Transverse colon (tissue), 4 donors: ENCODE measurements around the gene EIF4B. TPM values are rescaled to one million over a fixed set of nuclear protein-coding genes. Genes with fewer than 3 reads are reported as not detected.

Source experiments
- DNase-seq: peaks from one replicate; pipeline ENCODE4 v3.0.0-alpha.2; 2019
- H3K27ac ChIP-seq, 4 donors: fragments of 200-600 bp; sonication (generic); 2 replicates each; pipeline ENCODE4 v1.5.1; 2016 to 2018; ENCODE audit warnings: inconsistent platforms in 4 of 4
- H3K27me3 ChIP-seq: fragments of 200-600 bp; sonication (generic); 2 replicates; pipeline ENCODE4 v1.5.1; 2017; ENCODE audit warnings: inconsistent platforms
- H3K36me3 ChIP-seq, 4 donors: fragments of 200-600 bp; sonication (generic); 2 replicates each; pipeline ENCODE4 v1.5.1; 2017 to 2019; ENCODE audit warnings: inconsistent platforms in 4 of 4
- H3K4me1 ChIP-seq, 4 donors: fragments of 200-600 bp; sonication (generic); 2 replicates each; pipeline ENCODE4 v1.5.1; 2017 to 2020; ENCODE audit warnings: inconsistent platforms in 4 of 4
- H3K4me3 ChIP-seq, 4 donors: fragments of 200-600 bp; sonication (generic); 1 replicate in 1 of 4; 2 replicates in 3 of 4; pipeline versions ENCODE4 v1.5.1 to v1.6.1; 2017 to 2019; ENCODE audit warnings: inconsistent platforms in 4 of 4
- H3K9me3 ChIP-seq, 2 donors: fragments of 200-600 bp; sonication (generic); 2 replicates each; pipeline ENCODE4 v1.5.1; 2017 to 2019; ENCODE audit warnings: inconsistent platforms in 2 of 2
- EP300 ChIP-seq: sonication (generic); formaldehyde crosslinking; IDR thresholded peaks from one replicate; pipeline ENCODE4 v1.6.1; 2017; ENCODE audit warnings: antibody characterized with exemption, low read depth
- POLR2A ChIP-seq: fragments of 450-650 bp; IDR thresholded peaks from one replicate; pipeline ENCODE4 v1.6.1; 2016; ENCODE audit warnings: antibody characterized with exemption, mild to moderate bottlenecking, moderate library complexity
- POLR2AphosphoS5 ChIP-seq, 3 donors: sonication (generic); formaldehyde crosslinking; IDR thresholded peaks; one replicate each; pipeline ENCODE4 v1.6.1; 2016; ENCODE audit warnings: antibody characterized with exemption in 3 of 3
- WGBS, 2 donors: methylation state at CpG; one replicate each; pipeline ENCODE4 v1.1.5; 2018; ENCODE audit warnings: low coverage in 1 of 2; 5-methylcytosine and 5-hydroxymethylcytosine counted together
- in situ Hi-C, 4 donors: fragments of 200-750 bp; cut with MboI; loops; one replicate each; pipeline versions ENCODE4 v1.15.0 to v1.15.1; 2017; ENCODE audit warnings: low sequenced_read_pairs in 3 of 4, low pct_ligation_motif_present in 1 of 4, low pct_unique_long_range_greater_than_20kb in 1 of 4
- intact Hi-C: fragments of 100-400 bp; cut with DNase I; formaldehyde crosslinking; loops from one replicate; pipeline ENCODE4 v1.15.1; 2023; ENCODE audit warnings: low total_unique reads
- total RNA-seq, 4 donors: library from RNA; depleted of rRNA; stranded (reverse); fragments of >200 nt; gene quantifications; one replicate each; pipeline ENCODE4 v1.1.0, GENCODE V29; 2016
- TF ChIP-seq, protein P1 (sequence below), 5 experiments: fragments of 200-600 bp in 3 of 5; fragments of 450-650 bp in 2 of 5; sonication (generic) in 3 of 5; IDR thresholded peaks; 1 replicate in 2 of 5; 2 replicates in 3 of 5; pipeline ENCODE4 v1.5.1; 2016 to 2017; ENCODE audit warnings: antibody characterized with exemption in 5 of 5, inconsistent platforms in 3 of 5, mild to moderate bottlenecking in 2 of 5, moderate library complexity in 1 of 5

Gene EIF4B
- total RNA-seq, 4 donors from 2014 or later: 175 to 383 (median 261) TPM

DNA sequence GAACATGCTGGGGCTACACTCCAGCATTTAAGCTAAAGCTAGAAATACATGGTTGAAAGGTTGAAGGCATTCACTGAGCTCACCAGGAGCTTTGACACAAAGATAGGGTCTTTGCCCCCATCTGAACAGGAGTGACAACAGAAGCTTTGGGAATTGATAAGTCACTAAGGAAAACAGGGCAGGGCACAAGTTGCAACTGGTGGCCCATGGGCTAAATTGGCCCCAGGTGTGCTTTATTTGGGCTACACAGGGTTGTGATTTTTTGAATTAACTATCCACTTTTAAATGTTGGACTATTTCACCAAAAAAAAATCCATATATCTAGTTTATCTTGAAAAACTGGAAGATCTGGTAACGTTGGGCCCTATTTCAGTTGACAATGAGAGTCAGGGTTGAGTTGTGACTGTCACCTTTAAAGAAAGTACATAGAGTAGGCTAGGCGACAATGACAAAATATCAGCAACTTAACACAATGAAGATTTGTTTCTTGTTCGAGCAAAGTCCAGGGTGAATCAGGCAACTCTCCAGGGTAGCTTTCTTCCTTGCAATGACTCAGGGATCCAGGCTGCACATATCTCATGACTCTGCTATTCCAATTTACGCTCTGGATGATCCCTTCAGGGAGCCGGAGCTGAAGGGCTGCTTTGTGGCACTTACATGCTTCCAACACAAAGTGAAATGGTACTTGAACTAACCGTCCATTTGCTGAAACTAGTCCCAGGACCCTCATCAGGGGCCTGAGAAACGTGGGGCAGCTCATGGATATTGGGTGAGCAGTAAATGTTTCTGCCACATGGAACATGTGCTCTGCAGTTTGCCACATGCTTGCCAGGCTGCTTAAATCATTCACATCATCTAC is 13.3 kb upstream of the EIF4B start:
- in situ Hi-C loops: loop anchor here (25.0 kb wide), 2 partner anchors 406 to 606 kb away; partner anchors contain the start of gene KRT84 (in 3 of the 4)
- H3K4me1 ChIP-seq: peaks cover 6 to 37% (median 21%) of the 10 kb centered on the region in 4 donors
- H3K27ac ChIP-seq: peak overlapping the region; percentile 49 to 79 (median 77)

DNA sequence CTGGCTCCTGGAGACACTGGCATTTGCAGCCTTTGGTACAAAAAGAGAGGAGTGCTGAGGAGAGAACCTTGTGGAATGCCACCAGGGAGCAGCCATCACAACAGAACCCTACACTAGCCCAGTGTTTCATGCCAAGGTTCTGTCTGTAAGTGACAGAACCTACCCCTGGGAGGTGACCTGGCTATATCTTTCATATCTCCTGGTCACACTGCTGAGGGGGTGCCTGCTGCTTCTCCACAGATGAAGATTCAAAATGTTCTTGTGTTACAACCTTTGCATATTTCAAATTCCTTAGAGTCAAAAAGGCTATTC is 12.7 kb upstream of the EIF4B start:
- H3K27me3 ChIP-seq: no peaks in the 10 kb centered on the region
- H3K9me3 ChIP-seq: no peaks in the 10 kb centered on the region
- intact Hi-C loops: no loop called here
- TF ChIP-seq, protein P1, sequence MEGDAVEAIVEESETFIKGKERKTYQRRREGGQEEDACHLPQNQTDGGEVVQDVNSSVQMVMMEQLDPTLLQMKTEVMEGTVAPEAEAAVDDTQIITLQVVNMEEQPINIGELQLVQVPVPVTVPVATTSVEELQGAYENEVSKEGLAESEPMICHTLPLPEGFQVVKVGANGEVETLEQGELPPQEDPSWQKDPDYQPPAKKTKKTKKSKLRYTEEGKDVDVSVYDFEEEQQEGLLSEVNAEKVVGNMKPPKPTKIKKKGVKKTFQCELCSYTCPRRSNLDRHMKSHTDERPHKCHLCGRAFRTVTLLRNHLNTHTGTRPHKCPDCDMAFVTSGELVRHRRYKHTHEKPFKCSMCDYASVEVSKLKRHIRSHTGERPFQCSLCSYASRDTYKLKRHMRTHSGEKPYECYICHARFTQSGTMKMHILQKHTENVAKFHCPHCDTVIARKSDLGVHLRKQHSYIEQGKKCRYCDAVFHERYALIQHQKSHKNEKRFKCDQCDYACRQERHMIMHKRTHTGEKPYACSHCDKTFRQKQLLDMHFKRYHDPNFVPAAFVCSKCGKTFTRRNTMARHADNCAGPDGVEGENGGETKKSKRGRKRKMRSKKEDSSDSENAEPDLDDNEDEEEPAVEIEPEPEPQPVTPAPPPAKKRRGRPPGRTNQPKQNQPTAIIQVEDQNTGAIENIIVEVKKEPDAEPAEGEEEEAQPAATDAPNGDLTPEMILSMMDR (IDR thresholded peaks at IDR 0.05): no peak
- TF ChIP-seq EP300 (no peak), POLR2AphosphoS5 (IDR thresholded peaks at IDR 0.05) (no peak), POLR2A (no peak)
- H3K36me3 ChIP-seq: no peaks in the 10 kb centered on the region
- H3K4me3 ChIP-seq: no peak overlapping the region
- peaks cover 6 to 37% (median 21%) of the 10 kb centered on the region in 4 donors for H3K4me1 ChIP-seq
- DNase-seq: no peak
- peak overlapping the region; percentile 49 to 79 (median 77) for H3K27ac ChIP-seq
- in situ Hi-C loops: loop anchor here (25.0 kb wide), 2 partner anchors 406 to 606 kb away; partner anchors contain the start of gene KRT84 (in 3 of the 4)

More for the DNA sequence above, 13.3 kb upstream of the EIF4B start:
- H3K36me3 ChIP-seq: no peaks in the 10 kb centered on the region
- no peaks in the 10 kb centered on the region for H3K9me3 ChIP-seq
- H3K4me3 ChIP-seq: no peak overlapping the region
- intact Hi-C loops: no loop called here
- 57 to 72% methylated on average over 5 to 7 of the region's 7 CpGs for WGBS, 2 donors
- no peaks in the 10 kb centered on the region for H3K27me3 ChIP-seq
- DNase-seq: peak; percentile 66
- TF ChIP-seq POLR2AphosphoS5 (IDR thresholded peaks at IDR 0.05) (peak in 1 of 3 donors; percentile 53), EP300 (no peak)

DNA sequence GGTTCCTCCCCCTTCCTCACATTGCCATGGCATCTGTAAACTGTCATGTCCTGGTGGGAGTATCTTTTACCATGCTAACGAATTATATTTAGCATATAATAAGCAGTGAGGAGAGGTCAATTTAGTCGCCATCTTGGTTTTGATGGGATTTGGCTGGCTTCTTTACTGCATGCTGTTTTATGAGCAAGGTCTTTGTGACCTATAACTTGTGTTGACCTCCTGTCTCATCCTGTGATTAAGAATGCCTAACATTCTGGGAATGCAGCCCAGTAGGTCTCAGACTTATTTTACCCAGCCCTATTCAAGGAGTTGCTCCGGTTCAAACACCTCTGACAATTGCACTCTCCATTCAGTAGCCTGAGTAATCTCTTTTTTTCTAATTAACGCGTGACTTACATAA is 2.1 kb upstream of the EIF4B start:
- in situ Hi-C loops: no loop called here

DNA sequence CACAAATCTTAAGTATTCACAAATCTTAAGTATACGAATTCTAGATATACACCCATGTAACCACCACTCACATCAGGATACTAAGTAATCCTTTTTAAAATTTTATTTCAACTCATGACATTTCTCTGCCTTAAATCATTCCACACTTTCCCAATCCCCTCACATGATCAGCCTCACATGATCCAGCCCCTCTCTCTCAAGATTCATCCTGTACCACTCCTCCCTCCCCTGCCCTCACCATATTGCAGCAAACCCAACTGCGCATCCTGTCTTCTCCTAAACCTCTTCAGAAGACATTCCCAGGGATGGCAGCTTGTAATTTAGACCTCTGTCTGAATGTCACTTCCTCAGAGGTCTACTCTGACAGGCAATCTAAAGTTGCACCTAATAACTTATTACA is 1.7 kb upstream of the EIF4B start:
- Histone ChIP-seq H3K4me3 (no peak overlapping the region), H3K4me1 (peaks cover 12 to 46% (median 38%) of the 10 kb centered on the region in 4 donors), H3K9me3 (no peaks in the 10 kb centered on the region), H3K36me3 (no peaks in the 10 kb centered on the region), H3K27ac (no peak overlapping the region), H3K27me3 (no peaks in the 10 kb centered on the region)
- TF ChIP-seq POLR2AphosphoS5 (IDR thresholded peaks at IDR 0.05): no peak
- TF ChIP-seq EP300: no peak
- TF ChIP-seq, protein P1 (IDR thresholded peaks at IDR 0.05): no peak
- TF ChIP-seq POLR2A: no peak
- in situ Hi-C loops (no loop called here), intact Hi-C loops (no loop called here)
- 83 to 100% methylated on average over 1 to 2 of the region's 2 CpGs for WGBS, 2 donors
- no peak for DNase-seq

More for the DNA sequence above, 2.1 kb upstream of the EIF4B start:
- WGBS, 2 donors: 63 to 75% methylated on average over 3 to 5 of the region's 5 CpGs
- no peak overlapping the region for H3K4me3 ChIP-seq
- H3K27me3 ChIP-seq: no peaks in the 10 kb centered on the region
- H3K27ac ChIP-seq: no peak overlapping the region
- TF ChIP-seq EP300: no peak
- no peak for TF ChIP-seq POLR2AphosphoS5 (IDR thresholded peaks at IDR 0.05)
- no peak for TF ChIP-seq POLR2A
- TF ChIP-seq, protein P1 (IDR thresholded peaks at IDR 0.05): no peak
- intact Hi-C loops: no loop called here
- H3K9me3 ChIP-seq: no peaks in the 10 kb centered on the region
- DNase-seq: no peak
- peaks cover 12 to 43% (median 35%) of the 10 kb centered on the region in 4 donors for H3K4me1 ChIP-seq
- H3K36me3 ChIP-seq: no peaks in the 10 kb centered on the region
